ENCODE results near the gene H1-8. TPM values are rescaled to one million over a fixed set of nuclear protein-coding genes. Genes with fewer than 3 reads are reported as not detected.
A peak's percentile ranks its signal among the peaks of the same experiment; 100 is the strongest.

Gene H1-8
- total RNA-seq, 1 experiment from 2014 or later, result not detected

DNA sequence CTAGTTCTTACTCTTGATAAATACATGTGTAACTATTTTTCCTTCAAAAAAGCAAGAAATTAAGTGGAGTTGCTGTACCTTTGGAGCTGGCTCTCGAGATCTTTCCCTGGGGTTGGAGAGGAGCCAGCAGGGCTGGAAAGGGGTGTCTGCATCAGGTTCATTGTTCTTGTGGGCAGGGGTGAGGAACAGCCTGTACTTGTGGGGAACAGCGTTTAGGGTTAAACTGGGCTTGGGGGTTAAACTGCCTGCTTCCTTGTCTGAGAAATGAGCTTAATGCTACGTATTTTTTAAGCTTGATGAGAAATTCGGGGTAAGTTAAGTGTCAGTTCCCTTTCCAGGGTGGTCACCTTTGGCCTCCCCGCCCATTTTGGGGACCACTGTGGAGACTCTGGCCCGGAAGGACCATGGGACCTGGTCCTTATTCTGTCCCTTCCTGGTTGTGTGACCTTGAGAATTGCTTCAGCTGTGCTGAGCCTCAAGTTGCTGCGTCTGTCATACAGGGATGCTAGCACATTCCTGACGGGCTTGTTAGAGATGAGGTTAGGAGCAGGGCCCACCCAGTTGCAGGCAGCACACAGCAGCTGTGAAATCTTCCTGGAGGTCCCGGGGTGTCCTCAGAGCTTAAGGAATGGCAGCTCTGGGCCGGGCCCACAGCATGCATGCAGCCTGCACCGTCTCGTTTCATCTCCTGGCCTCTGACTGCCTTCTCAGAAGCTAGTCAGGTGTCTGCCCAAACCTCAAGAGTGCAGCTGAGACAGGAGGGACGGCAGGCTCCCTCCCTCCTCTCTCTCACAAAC lies 11.6 kb downstream of the H1-8 start:
- Histone ChIP-seq H3K9me3 (ENCODE audit: control insufficient read depth, low read depth, low read length) (no peaks in the 10 kb centered on the region), H3K18ac (ENCODE audit: insufficient read length, low read depth, low read length) (no peak overlapping the region), H3K4me1 (ENCODE audit: insufficient read depth, low read length) (no peaks in the 10 kb centered on the region; the same call in 1 of the 2 replicates), H3K4ac (ENCODE audit: low read depth, low read length) (no peak overlapping the region), H3K14ac (ENCODE audit: insufficient read depth, low read length) (peak overlapping the region; percentile 51; the same call in 1 of the 2 replicates), H3K79me1 (ENCODE audit: insufficient read depth, low read depth, low read length, poor library complexity, severe bottlenecking) (no peaks in the 10 kb centered on the region), H4K91ac (ENCODE audit: insufficient read length, low read depth, low read length) (no peak overlapping the region), H2BK20ac (ENCODE audit: low read depth, low read length, poor library complexity, severe bottlenecking) (no peak overlapping the region), H2BK5ac (ENCODE audit: insufficient read length, low read length) (no peak overlapping the region), H4K20me1 (ENCODE audit: control insufficient read depth, insufficient read depth, insufficient read length) (no peaks in the 10 kb centered on the region), H4K8ac (replicated peaks; ENCODE audit: insufficient read length, low read depth, low read length) (no peak overlapping the region), H3K23me2 (ENCODE audit: insufficient read length, low read depth, low read length, poor library complexity, severe bottlenecking) (no peaks in the 10 kb centered on the region), H3K27me3 (ENCODE audit: insufficient read depth, low read length) (no peaks in the 10 kb centered on the region), H3K9ac (ENCODE audit: extremely low read depth, insufficient read length, low read length) (no peak overlapping the region), H2AFZ (ENCODE audit: low read length) (no peak overlapping the region), H3K56ac (ENCODE audit: insufficient read length, low read depth, low read length) (no peak overlapping the region), H2BK120ac (ENCODE audit: low read depth, low read length, poor library complexity, severe bottlenecking) (no peak overlapping the region), H2BK12ac (ENCODE audit: insufficient read length, low read depth, low read length) (no peak overlapping the region), H4K5ac (ENCODE audit: insufficient read length, low read depth, low read length) (no peak overlapping the region), H3K79me2 (ENCODE audit: insufficient read depth, low read length) (no peaks in the 10 kb centered on the region), H3T11ph (ENCODE audit: low read length) (no peak overlapping the region), H2AK5ac (ENCODE audit: insufficient read length, low read length) (no peak overlapping the region), H3K23ac (ENCODE audit: insufficient read length, low read depth, low read length) (no peak overlapping the region), H3K4me2 (ENCODE audit: insufficient read depth, insufficient read length, low read length) (no peak overlapping the region), H3K27ac (ENCODE audit: insufficient read length, low read depth, low read length) (no peak overlapping the region), H2BK15ac (ENCODE audit: low read depth, low read length) (no peak overlapping the region)
- H3K36me3 Mint-ChIP-seq (ENCODE audit: insufficient read depth in 1 of 3, low read depth in 3 of 3), result peaks cover 0 to 22% (median 3%) of the 10 kb centered on the region in 3 experiments; a peak in 2 of 7 replicates
- H3K9me3 Mint-ChIP-seq, result no peaks in the 10 kb centered on the region
- H3K4me1 Mint-ChIP-seq, result peaks cover 23 to 59% of the 10 kb centered on the region in 2 experiments
- WGBS (ENCODE audit: extremely low coverage, insufficient read length, low lambda C conversion rate), result no CpG with 5 or more reads among the region's 13 CpGs
- DNase-seq, result no peak
- H3K27me3 Mint-ChIP-seq (ENCODE audit: low read depth), result no peaks in the 10 kb centered on the region; the same call in 1 of the 2 replicates
- TF ChIP-seq, protein P1, sequence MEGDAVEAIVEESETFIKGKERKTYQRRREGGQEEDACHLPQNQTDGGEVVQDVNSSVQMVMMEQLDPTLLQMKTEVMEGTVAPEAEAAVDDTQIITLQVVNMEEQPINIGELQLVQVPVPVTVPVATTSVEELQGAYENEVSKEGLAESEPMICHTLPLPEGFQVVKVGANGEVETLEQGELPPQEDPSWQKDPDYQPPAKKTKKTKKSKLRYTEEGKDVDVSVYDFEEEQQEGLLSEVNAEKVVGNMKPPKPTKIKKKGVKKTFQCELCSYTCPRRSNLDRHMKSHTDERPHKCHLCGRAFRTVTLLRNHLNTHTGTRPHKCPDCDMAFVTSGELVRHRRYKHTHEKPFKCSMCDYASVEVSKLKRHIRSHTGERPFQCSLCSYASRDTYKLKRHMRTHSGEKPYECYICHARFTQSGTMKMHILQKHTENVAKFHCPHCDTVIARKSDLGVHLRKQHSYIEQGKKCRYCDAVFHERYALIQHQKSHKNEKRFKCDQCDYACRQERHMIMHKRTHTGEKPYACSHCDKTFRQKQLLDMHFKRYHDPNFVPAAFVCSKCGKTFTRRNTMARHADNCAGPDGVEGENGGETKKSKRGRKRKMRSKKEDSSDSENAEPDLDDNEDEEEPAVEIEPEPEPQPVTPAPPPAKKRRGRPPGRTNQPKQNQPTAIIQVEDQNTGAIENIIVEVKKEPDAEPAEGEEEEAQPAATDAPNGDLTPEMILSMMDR (conservative IDR thresholded peaks at IDR 0.05), result no peak
- no peak overlapping the region for H3K4me3 Mint-ChIP-seq
- H3K27ac Mint-ChIP-seq, result peak overlapping the region in 1 of 3 experiments; percentile 67; a peak in 3 of 7 replicates

Measured in H9 (cell line).